ENCODE measurements around the gene PLCB4. TPM values are rescaled to one million over a fixed set of nuclear protein-coding genes. Genes with fewer than 3 reads are reported as not detected.

PLCB4 gene
- total RNA-seq, 2 experiments from 2014 or later = not detected

- Mint-ChIP-seq H3K36me3 (ENCODE audit: low read depth) (no peaks in the 10 kb centered on the region), H3K4me3 (no peak overlapping the region), H3K27me3 (no peaks in the 10 kb centered on the region), H3K4me1 (no peaks in the 10 kb centered on the region), H3K9me3 (no peaks in the 10 kb centered on the region), H3K27ac (no peak overlapping the region)
- no peak for DNase-seq
- POLR2A ChIA-PET = no interaction called here
- CTCF ChIA-PET = no interaction called here
These were observed 353.6 kb downstream of the PLCB4 start for GRCh38 chr20:9422321-9423057.

- ChIA-PET CTCF (interaction anchor here (0.7 kb wide), 1 partner anchor 147 kb away, joined by 3 read pairs; no protein-coding TSS in a partner anchor), POLR2A (no interaction called here)
- no peaks in the 10 kb centered on the region for H3K4me1 Mint-ChIP-seq
- H3K9me3 Mint-ChIP-seq = no peaks in the 10 kb centered on the region
- H3K36me3 Mint-ChIP-seq (ENCODE audit: low read depth) = no peaks in the 10 kb centered on the region
- no peak for DNase-seq
- no peaks in the 10 kb centered on the region for H3K27me3 Mint-ChIP-seq
- no peak overlapping the region for H3K27ac Mint-ChIP-seq
- no peak overlapping the region for H3K4me3 Mint-ChIP-seq
These were observed 355.7 kb downstream of the PLCB4 start for GRCh38 chr20:9424551-9424950.

- H3K27ac Mint-ChIP-seq = no peak overlapping the region
- no peaks in the 10 kb centered on the region for H3K36me3 Mint-ChIP-seq (ENCODE audit: low read depth)
- DNase-seq = no peak
- no peak overlapping the region for H3K4me3 Mint-ChIP-seq
- ChIA-PET POLR2A (no interaction called here), CTCF (no interaction called here)
- H3K4me1 Mint-ChIP-seq = no peaks in the 10 kb centered on the region
- no peaks in the 10 kb centered on the region for H3K27me3 Mint-ChIP-seq
- no peaks in the 10 kb centered on the region for H3K9me3 Mint-ChIP-seq
These were observed 358.8 kb downstream of the PLCB4 start for GRCh38 chr20:9427430-9428291.

- Mint-ChIP-seq H3K27me3 (no peaks in the 10 kb centered on the region), H3K36me3 (ENCODE audit: low read depth) (no peaks in the 10 kb centered on the region), H3K4me1 (no peaks in the 10 kb centered on the region), H3K4me3 (no peak overlapping the region), H3K27ac (no peak overlapping the region), H3K9me3 (no peaks in the 10 kb centered on the region)
- DNase-seq = no peak
- CTCF ChIA-PET = no interaction called here
- POLR2A ChIA-PET = no interaction called here
These were observed 359.4 kb downstream of the PLCB4 start for GRCh38 chr20:9428292-9428607.

- peaks cover 11% of the 10 kb centered on the region for H3K9me3 Mint-ChIP-seq
- H3K36me3 Mint-ChIP-seq (ENCODE audit: low read depth) = no peaks in the 10 kb centered on the region
- H3K4me1 Mint-ChIP-seq = no peaks in the 10 kb centered on the region
- DNase-seq = no peak
- POLR2A ChIA-PET = no interaction called here
- CTCF ChIA-PET = no interaction called here
- no peaks in the 10 kb centered on the region for H3K27me3 Mint-ChIP-seq
- no peak overlapping the region for H3K27ac Mint-ChIP-seq
- H3K4me3 Mint-ChIP-seq = no peak overlapping the region
These were observed 370.9 kb downstream of the PLCB4 start for GRCh38 chr20:9439806-9440205.

- Mint-ChIP-seq H3K27me3 (no peaks in the 10 kb centered on the region), H3K27ac (no peak overlapping the region), H3K4me1 (no peaks in the 10 kb centered on the region), H3K9me3 (peaks cover 11% of the 10 kb centered on the region), H3K4me3 (no peak overlapping the region), H3K36me3 (ENCODE audit: low read depth) (no peaks in the 10 kb centered on the region)
- ChIA-PET CTCF (no interaction called here), POLR2A (no interaction called here)
- no peak for DNase-seq
These were observed 372.0 kb downstream of the PLCB4 start for GRCh38 chr20:9440892-9441291.

- H3K9me3 Mint-ChIP-seq = peaks cover 11% of the 10 kb centered on the region
- no peaks in the 10 kb centered on the region for H3K27me3 Mint-ChIP-seq
- H3K4me3 Mint-ChIP-seq = no peak overlapping the region
- no peak for DNase-seq
- ChIA-PET POLR2A (no interaction called here), CTCF (interaction anchor here (0.7 kb wide), 1 partner anchor 526 kb away, joined by 4 read pairs; no protein-coding TSS in a partner anchor)
- no peaks in the 10 kb centered on the region for H3K36me3 Mint-ChIP-seq (ENCODE audit: low read depth)
- no peak overlapping the region for H3K27ac Mint-ChIP-seq
- no peaks in the 10 kb centered on the region for H3K4me1 Mint-ChIP-seq
These were observed 373.1 kb downstream of the PLCB4 start for GRCh38 chr20:9441948-9442347.

GRCh38 chr20:9442858-9443257, 374.0 kb downstream of the PLCB4 start:
- no peak overlapping the region for H3K4me3 Mint-ChIP-seq
- peaks cover 8% of the 10 kb centered on the region for H3K9me3 Mint-ChIP-seq
- CTCF ChIA-PET = no interaction called here
- no peak overlapping the region for H3K27ac Mint-ChIP-seq
- no peak for DNase-seq
- H3K27me3 Mint-ChIP-seq = no peaks in the 10 kb centered on the region
- POLR2A ChIA-PET = no interaction called here
- no peaks in the 10 kb centered on the region for H3K4me1 Mint-ChIP-seq
- H3K36me3 Mint-ChIP-seq (ENCODE audit: low read depth) = no peaks in the 10 kb centered on the region

GRCh38 chr20:9444921-9445320, 376.0 kb downstream of the PLCB4 start:
- no peak overlapping the region for H3K4me3 Mint-ChIP-seq
- H3K36me3 Mint-ChIP-seq (ENCODE audit: low read depth) = no peaks in the 10 kb centered on the region
- H3K4me1 Mint-ChIP-seq = no peaks in the 10 kb centered on the region
- ChIA-PET CTCF (no interaction called here), POLR2A (no interaction called here)
- peaks cover under 1% of the 10 kb centered on the region for H3K9me3 Mint-ChIP-seq
- DNase-seq = no peak
- H3K27me3 Mint-ChIP-seq = no peaks in the 10 kb centered on the region
- H3K27ac Mint-ChIP-seq = no peak overlapping the region

GRCh38 chr20:9447182-9447581, 378.3 kb downstream of the PLCB4 start:
- no peaks in the 10 kb centered on the region for H3K36me3 Mint-ChIP-seq (ENCODE audit: low read depth)
- DNase-seq = no peak
- no peak overlapping the region for H3K27ac Mint-ChIP-seq
- no peaks in the 10 kb centered on the region for H3K27me3 Mint-ChIP-seq
- POLR2A ChIA-PET = no interaction called here
- no peak overlapping the region for H3K4me3 Mint-ChIP-seq
- CTCF ChIA-PET = interaction anchor here (0.6 kb wide), 1 partner anchor 42 kb away, joined by 3 read pairs; no protein-coding TSS in a partner anchor
- H3K4me1 Mint-ChIP-seq = no peaks in the 10 kb centered on the region
- no peaks in the 10 kb centered on the region for H3K9me3 Mint-ChIP-seq

GRCh38 chr20:9453201-9453600, 384.3 kb downstream of the PLCB4 start:
- H3K4me1 Mint-ChIP-seq = no peaks in the 10 kb centered on the region
- no peak overlapping the region for H3K27ac Mint-ChIP-seq
- ChIA-PET POLR2A (no interaction called here), CTCF (no interaction called here)
- H3K27me3 Mint-ChIP-seq = no peaks in the 10 kb centered on the region
- H3K4me3 Mint-ChIP-seq = no peak overlapping the region
- no peak for DNase-seq
- H3K36me3 Mint-ChIP-seq (ENCODE audit: low read depth) = no peaks in the 10 kb centered on the region
- H3K9me3 Mint-ChIP-seq = no peaks in the 10 kb centered on the region

- Mint-ChIP-seq H3K36me3 (ENCODE audit: low read depth) (no peaks in the 10 kb centered on the region), H3K27ac (no peak overlapping the region), H3K9me3 (no peaks in the 10 kb centered on the region), H3K27me3 (no peaks in the 10 kb centered on the region), H3K4me3 (no peak overlapping the region), H3K4me1 (no peaks in the 10 kb centered on the region)
- DNase-seq = no peak
- ChIA-PET CTCF (no interaction called here), POLR2A (no interaction called here)
These were observed 385.9 kb downstream of the PLCB4 start for GRCh38 chr20:9454791-9455190.

GRCh38 chr20:9457136-9457535, 388.2 kb downstream of the PLCB4 start:
- Mint-ChIP-seq H3K4me1 (no peaks in the 10 kb centered on the region), H3K36me3 (ENCODE audit: low read depth) (no peaks in the 10 kb centered on the region), H3K27me3 (no peaks in the 10 kb centered on the region), H3K9me3 (no peaks in the 10 kb centered on the region), H3K27ac (no peak overlapping the region), H3K4me3 (no peak overlapping the region)
- CTCF ChIA-PET = no interaction called here
- no peak for DNase-seq
- POLR2A ChIA-PET = no interaction called here

All from activated CD4-positive, alpha-beta T cell treated with anti-CD3 and anti-CD28 coated beads, Interleukin-2, amount 10 ng/mL, durations not matched to agents 7 days and 5 days (primary cell).